ENCODE data around the gene OBI1.
A peak's percentile ranks its signal among the peaks of the same experiment; 100 is the strongest.

OBI1 gene, protein sequence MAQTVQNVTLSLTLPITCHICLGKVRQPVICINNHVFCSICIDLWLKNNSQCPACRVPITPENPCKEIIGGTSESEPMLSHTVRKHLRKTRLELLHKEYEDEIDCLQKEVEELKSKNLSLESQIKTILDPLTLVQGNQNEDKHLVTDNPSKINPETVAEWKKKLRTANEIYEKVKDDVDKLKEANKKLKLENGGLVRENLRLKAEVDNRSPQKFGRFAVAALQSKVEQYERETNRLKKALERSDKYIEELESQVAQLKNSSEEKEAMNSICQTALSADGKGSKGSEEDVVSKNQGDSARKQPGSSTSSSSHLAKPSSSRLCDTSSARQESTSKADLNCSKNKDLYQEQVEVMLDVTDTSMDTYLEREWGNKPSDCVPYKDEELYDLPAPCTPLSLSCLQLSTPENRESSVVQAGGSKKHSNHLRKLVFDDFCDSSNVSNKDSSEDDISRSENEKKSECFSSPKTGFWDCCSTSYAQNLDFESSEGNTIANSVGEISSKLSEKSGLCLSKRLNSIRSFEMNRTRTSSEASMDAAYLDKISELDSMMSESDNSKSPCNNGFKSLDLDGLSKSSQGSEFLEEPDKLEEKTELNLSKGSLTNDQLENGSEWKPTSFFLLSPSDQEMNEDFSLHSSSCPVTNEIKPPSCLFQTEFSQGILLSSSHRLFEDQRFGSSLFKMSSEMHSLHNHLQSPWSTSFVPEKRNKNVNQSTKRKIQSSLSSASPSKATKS

GRCh38 chr13:78658630-78659449, at the start of gene OBI1:
OBI1 (minus strand) TSS chr13:78659155; CDS start chr13:78659120, 35 bp downstream.
- peak; percentile 93 for DNase-seq (ENCODE audit: low read depth)
- peak within 1 kb of the TSS; percentile 95 for H3K4me3 ChIP-seq (ENCODE audit: low read depth, low read length)
- TF ChIP-seq CTCF (IDR thresholded peaks at IDR 0.05; ENCODE audit: low read depth, low read length) (no peak), MAX (IDR thresholded peaks at IDR 0.05; ENCODE audit: low read depth, low read length) (peak; percentile 81), POLR2A (IDR thresholded peaks at IDR 0.05; ENCODE audit: extremely low read depth, insufficient read length) (peak; percentile 96), MYC (IDR thresholded peaks at IDR 0.05; ENCODE audit: low read depth, low read length) (peak; percentile 82)

- TF ChIP-seq CTCF (IDR thresholded peaks at IDR 0.05; ENCODE audit: low read depth, low read length) (no peak), MAX (IDR thresholded peaks at IDR 0.05; ENCODE audit: low read depth, low read length) (no peak), POLR2A (IDR thresholded peaks at IDR 0.05; ENCODE audit: extremely low read depth, insufficient read length) (no peak), MYC (IDR thresholded peaks at IDR 0.05; ENCODE audit: low read depth, low read length) (no peak)
- no peak for DNase-seq (ENCODE audit: low read depth)
- no peak overlapping the region for H3K4me3 ChIP-seq (ENCODE audit: low read depth, low read length)
These were observed 42.4 kb upstream of the OBI1 start for GRCh38 chr13:78701383-78701782.

DNA sequence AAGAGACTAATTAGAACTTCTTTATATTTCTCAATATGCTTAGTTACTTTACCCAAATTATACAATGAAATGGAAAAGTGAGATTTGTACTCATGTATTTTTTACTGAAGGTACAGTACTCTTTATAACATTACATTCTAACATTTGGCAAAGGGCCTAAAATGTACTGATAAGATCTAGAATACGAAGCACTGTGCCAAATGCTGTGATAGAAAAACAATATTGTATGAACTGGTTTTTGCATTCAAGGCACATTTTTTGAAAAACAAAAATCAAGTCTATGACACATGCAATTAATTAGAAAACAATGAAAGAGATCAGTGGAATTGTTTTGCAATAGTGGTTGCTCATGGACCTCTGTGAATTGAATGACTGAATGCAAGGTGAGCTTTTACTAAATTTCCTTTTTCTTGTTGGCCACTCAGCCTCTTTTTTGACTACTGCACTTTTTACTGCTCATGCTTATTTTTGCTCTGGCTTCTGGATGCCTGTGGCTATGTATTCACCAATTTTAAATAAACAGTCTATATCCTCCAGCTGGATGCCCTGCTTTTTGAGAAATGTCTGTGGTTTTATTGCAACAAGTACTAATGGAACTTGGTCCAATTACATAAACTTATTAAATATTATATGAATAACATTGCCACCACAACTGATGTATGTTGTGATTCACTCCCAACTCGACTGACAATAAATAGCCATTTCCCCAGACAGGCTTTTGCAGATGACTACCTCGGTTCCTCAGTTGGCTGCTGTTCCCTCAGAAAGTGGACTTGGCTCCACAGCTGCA, 41.4 kb upstream of the OBI1 start:
- DNase-seq (ENCODE audit: low read depth): no peak
- no peak for TF ChIP-seq POLR2A (IDR thresholded peaks at IDR 0.05; ENCODE audit: extremely low read depth, insufficient read length)
- no peak for TF ChIP-seq MYC (IDR thresholded peaks at IDR 0.05; ENCODE audit: low read depth, low read length)
- TF ChIP-seq CTCF (IDR thresholded peaks at IDR 0.05; ENCODE audit: low read depth, low read length): no peak
- TF ChIP-seq MAX (IDR thresholded peaks at IDR 0.05; ENCODE audit: low read depth, low read length): no peak
- no peak overlapping the region for H3K4me3 ChIP-seq (ENCODE audit: low read depth, low read length)

DNA sequence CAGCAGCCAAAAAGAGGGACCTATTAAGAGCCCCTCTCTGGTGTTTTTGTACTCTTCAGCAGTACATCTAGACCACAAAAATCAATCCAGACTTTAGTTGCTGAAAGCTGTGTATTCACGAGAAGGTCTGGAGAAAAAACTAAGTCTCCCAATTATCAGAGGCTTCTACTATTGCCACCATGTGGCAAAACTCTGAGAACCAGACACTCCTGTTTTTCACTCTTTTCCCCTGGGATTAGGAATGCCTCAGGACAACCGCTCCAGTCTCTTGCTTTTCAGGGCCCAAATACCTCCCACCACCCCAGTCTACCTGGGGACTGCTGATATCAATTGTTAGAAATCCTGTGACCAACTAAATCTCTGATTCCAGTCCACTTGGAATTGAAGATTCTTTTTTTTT, 30.1 kb upstream of the OBI1 start:
- H3K4me3 ChIP-seq (ENCODE audit: low read depth, low read length): no peak overlapping the region
- no peak for DNase-seq (ENCODE audit: low read depth)
- TF ChIP-seq MYC (IDR thresholded peaks at IDR 0.05; ENCODE audit: low read depth, low read length) (no peak), MAX (IDR thresholded peaks at IDR 0.05; ENCODE audit: low read depth, low read length) (no peak), POLR2A (IDR thresholded peaks at IDR 0.05; ENCODE audit: extremely low read depth, insufficient read length) (no peak), CTCF (IDR thresholded peaks at IDR 0.05; ENCODE audit: low read depth, low read length) (no peak)

DNA sequence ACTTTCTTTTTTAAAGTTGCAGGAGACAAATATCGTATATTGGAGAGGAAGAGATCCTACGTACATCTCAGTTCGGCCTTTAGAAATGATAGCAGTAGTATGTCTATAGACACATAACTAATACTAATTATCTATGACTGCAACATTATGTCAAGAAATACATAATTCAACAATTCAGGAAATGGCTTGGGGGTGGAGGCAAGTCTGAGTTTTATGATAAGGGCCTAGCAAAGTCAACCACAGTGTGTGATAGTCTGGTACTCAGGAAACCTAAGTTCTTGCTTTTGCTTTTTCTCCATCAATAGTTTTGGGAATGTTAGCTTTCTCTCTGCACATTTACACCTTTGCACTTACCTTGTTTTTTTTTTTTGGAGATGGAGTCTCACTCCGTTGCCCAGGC, 27.5 kb upstream of the OBI1 start:
- TF ChIP-seq MAX (IDR thresholded peaks at IDR 0.05; ENCODE audit: low read depth, low read length) (no peak), POLR2A (IDR thresholded peaks at IDR 0.05; ENCODE audit: extremely low read depth, insufficient read length) (no peak), CTCF (IDR thresholded peaks at IDR 0.05; ENCODE audit: low read depth, low read length) (no peak), MYC (IDR thresholded peaks at IDR 0.05; ENCODE audit: low read depth, low read length) (no peak)
- H3K4me3 ChIP-seq (ENCODE audit: low read depth, low read length): no peak overlapping the region
- DNase-seq (ENCODE audit: low read depth): no peak

Measured in NB4 (cell line).